SHP77 (cell line): Measurements from ENCODE around the gene RNF186.
"Not testable (repeated sequence)": the region's sequence is repeated elsewhere in the genome, so short reads cannot be mapped to it uniquely, and the experiment has no call there.

Source experiments
- DNase-seq, 2 experiments: peaks; one replicate each; lab custom pipeline; 2025; lab: John Stamatoyannopoulos, UW

Gene RNF186

GRCh38 chr1:19793360-19794046 lies 21.6 kb downstream of the RNF186 start:
- DNase-seq = no peak

DNA sequence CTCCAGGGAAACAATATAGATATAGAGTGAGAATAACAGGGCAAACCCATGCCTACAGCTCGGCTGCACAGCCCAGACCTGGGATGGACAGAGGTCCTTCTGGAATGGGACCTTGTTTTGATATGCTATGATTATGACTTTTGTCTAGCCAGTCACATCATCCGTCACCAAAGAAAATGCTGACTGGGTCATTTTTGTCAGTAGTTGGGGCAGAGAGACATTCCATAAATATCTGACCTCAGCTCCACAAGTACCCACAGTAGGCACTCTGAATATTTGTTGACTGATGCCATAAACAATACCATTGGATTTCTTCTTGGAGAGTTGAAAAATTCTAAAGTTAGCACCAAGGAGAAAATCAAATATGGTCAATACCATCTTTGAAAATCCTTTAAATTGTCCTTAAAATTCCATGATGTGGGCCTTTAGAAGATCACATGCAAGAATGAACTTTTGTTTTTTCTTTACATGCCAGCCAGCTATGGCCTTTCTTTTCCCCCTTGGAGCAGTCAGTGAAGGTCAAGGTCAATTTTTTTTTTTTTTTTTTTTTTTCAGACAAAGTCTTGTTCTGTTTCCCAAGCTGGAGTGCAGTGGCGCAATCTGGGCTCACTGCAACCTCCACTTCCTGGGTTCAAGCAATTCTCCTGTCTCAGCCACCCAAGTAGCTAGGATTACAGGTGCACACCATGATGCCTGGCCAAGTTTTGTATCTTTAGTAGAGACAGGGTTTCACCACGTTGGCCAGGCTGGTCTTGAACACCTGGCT lies 22.7 kb downstream of the RNF186 start:
- DNase-seq = no peak

DNA sequence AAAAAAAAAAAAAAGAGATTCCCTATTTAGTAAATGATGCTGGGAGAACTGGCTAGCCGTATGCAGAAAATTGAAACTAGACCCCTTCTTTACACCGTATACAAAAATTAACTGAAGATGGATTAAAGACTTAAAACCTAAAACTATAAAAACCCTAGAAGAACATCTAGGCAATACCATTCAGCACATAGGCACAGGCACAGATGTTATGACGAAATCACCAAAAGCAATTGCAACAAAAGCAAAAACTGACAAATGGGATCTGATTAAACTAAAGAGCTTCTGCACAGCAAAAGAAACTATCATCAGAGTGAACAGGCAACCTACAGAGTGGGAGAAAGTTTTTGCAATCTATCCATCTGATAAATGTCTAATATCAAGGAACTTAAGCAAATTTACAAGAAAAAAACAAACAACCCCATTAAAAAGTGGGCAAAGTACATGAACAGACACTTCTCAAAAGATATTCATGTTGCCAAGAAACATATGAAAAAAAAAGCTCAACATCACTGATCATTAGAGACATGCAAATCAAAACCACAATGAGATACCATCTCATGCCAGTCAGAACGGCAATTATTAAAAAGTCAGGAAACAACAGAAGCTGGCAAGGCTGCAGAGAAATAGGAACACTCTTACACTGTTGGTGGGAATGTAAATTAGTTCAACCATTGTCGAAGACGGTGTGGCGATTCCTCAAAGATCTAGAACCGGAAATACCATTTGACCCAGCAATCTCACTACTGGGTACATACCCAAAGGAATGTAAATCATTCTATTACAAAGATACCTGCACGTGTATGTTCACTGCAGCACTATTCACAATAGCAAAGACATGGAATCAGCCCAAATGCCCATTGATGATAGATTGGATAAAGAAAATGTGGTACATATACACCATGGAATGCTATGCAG lies 24.8 kb downstream of the RNF186 start:
- DNase-seq = not testable (repeated sequence)

GRCh38 chr1:19786988-19787423 lies 28.1 kb downstream of the RNF186 start:
- DNase-seq = no peak

DNA sequence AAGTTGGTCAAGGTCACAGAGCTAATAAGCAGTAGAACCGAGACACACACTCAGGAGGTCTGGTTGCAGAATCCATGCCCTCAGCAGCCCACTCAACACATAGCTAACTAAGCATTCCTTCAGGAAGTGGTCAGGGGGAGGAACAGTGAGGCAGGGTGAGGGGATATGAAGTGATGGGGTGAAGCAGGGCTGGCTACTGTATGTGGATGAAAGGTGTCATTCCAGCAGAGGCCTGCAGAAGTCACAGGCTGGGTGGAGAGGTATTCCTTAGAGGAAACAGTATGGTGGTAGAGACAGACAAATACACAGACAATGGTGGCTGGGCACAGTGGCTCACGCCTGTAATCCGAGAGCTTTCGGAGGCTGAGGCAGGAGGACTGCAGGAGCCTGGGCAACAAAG lies 29.4 kb downstream of the RNF186 start:
- no peak for DNase-seq

DNA sequence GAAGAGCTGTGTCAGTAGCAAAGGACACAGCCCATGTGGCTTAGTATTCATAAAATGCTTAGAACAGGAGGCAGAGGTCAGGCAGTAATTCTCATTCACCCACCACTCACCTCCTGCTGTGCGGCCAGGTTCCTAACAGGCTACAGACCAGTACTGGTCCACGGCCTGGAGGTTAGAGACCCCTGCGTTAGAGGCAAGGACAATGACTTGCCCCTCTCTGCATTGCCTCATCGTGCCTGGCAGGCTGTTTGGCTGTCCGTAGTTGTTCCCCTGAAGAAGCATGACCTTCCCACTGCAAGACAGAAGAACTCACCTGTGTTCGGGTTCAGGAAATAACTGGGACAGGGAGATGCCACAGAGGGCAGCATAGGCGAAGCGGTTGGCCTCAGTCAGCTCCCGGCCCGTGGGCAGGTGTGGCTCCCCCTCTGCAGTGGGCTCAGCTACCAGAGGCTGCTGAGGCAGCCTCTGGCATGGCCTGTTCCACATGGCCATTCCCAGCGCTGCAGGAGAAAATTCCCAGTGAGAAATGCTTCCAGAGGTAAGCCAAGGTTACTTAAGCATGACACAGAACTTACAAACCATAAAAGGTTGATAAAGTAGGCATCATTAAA lies 34.7 kb downstream of the RNF186 start:
- no peak for DNase-seq

DNA sequence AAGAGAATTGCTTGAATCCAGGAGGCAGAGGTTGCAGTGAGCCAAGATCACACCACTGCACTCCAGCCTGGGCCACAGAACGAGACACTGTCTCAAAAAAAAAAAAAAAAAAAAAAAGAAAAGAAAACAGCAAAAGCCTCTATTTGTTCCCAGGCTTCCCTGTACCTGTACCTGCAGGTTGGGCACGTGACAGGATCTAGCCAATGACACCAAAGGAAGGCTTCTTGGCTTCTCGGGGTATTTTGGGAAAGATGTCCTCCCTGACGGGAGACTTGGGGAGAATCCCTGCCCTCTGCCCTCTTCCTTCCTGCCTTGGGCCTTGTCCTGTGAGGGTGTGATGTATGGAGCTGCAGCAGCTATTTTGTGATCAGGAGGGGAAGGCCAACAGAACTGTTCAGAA lies 38.1 kb downstream of the RNF186 start:
- no peak for DNase-seq

- no peak for DNase-seq
Observed at GRCh38 chr1:19776287-19776686, 38.8 kb downstream of the RNF186 start.

DNA sequence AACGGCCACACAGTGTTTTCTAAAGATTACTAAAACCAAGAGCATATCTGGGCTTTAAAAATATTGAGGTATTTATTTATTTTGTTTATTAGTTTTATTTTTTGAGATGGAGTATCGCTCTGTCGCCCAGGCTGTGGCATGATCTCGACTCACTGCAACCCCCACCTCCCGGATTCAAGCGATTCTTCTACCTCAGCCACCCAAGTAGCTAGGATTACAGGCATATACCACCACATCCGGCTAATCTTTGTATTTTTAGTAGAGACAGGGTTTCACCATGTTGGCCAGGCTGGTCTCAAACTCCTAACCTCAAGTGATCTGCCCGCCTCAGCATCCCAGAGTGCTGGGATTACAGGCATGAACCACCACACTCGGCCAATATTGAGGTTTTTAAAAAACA lies 39.3 kb downstream of the RNF186 start:
- DNase-seq = no peak

- no peak for DNase-seq
Observed at GRCh38 chr1:19775317-19775716, 39.8 kb downstream of the RNF186 start.

- DNase-seq = no peak
Observed at GRCh38 chr1:19774180-19774785, 40.8 kb downstream of the RNF186 start.

DNA sequence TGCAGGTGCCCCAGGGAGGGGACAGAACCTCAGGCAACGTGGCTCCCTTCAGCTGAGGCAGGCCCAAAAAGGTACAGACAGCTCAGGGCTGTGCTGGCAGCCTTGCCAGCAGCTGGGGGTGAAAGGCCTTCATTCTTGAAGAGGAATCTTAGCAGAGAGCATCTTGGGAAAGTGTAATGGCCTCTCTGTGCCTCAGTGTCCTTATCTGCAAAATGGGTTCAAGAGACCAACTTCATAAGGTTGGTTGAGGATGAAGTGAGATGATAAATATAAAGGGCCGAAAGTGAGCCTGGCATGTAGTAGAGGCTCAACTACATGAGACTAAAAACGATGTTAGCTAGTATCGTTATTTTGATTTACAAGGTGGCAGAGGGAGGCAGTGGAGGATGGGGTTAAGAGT lies 41.6 kb downstream of the RNF186 start:
- no peak for DNase-seq

DNA sequence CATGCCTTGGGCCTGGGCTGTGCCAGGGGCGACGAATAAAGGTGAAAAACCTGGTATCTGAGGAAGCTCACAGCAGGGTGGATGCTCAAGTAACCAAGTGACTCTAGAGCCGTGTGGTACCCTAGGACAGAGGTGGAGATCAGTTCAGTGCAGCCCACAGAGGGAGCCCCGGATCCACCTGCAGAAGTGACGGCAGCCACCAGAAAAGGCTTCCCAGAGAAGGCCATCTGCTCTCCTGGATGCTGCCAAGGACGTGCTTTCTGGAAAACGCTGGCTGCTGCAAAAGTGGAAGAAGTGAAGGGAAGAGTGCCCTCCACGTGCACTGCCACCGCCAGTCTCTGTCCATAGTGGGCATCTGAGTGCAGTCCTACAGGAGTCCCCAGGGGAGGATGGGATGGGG lies 43.0 kb downstream of the RNF186 start:
- no peak for DNase-seq

GRCh38 chr1:19771350-19771749 lies 43.7 kb downstream of the RNF186 start:
- DNase-seq = no peak

DNA sequence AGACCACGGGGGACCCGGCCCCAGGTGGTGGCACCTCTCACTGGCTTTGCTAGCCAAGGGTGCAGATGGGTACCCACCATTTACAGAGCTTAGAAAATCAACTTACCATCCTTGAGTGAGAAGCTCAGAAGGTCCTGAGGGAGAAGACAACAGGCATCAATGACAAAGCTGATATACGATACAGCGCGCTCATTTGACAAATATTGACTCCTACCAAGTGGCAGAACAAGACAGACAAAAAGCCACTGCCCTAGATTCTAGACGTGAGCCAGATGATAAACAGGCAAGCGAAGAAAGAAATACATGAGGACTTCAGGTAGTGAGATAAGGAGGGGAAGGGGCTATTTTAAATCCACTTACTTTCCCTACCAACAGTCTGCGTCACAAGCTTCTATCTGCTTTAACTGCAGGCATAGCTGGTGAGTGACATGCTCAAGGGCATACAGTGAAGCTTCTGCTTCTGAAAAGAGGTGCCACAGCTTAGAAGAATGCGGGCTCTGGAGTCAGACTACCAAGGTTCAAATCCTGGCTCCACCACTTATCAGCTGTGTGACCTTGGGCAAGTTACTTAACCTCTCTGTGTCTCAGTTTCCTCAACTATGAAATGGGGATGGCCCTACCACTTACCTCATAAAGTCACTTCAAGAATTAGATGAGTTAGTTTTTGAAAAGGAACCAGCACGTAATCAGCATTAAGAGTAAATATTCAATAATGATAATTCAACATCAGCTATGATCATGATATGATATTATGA lies 44.5 kb downstream of the RNF186 start:
- DNase-seq = no peak

- DNase-seq = no peak
Observed at GRCh38 chr1:19769211-19769932, 45.7 kb downstream of the RNF186 start.

DNA sequence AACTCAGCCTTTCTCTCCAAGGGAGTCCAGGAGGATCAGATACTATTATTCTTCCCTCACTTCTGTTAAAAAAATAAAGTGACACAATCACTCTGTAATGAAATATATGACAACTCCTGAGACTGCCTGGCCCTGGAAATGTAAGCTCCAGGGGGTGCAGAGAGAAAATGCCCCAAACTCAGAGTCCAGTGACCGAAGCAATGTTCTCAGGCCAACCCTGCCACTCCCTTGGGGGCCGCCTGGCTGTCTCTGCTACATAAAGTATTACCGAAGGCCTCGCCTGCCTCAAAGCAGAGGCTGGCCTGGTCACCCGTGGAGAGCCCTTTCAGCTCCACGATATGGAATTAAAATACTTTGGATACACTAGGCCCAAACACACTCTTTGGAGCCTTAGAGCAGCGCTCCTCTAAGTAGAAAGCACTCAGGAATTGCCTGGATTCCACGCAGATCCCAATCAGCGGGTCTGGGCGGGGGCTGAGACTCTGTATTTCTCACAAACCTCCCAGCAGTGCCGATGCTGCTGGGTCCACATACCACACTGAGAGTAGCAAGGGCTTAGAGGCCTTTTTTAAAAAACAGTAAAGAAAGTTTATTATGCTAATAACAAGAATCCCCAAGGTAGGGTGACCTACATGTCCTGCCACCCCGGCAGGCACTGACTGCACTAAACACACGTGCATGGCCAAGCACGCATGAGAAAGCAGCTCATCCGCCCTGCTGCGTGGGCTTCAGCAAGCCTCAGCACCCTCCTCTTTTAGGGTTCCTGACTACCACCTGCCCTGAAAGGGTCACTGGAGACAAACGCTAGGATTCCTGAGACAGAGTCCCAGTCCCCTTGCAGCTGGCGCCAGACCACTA lies 46.5 kb downstream of the RNF186 start:
- DNase-seq = no peak

- no peak for DNase-seq
Observed at GRCh38 chr1:19765623-19766022, 49.5 kb downstream of the RNF186 start.

DNA sequence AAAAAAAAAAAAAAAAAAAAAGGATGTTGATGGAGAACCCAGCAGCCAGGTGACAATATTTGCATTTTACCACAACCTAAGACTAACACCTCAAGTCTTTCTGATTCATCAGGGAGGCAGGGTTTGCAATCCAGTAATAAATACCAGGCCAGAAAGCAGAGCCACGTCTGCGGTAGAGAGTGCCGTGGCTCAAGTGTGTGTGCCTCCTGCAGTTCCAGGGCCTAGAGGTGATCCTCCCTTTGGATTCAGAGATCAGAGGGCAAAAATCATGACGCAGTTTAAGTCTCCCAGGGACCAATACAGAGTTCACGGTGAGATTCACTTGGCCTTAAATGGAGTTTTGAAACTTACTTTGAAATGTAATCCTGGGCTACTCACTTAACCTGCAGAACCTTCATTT lies 50.2 kb downstream of the RNF186 start:
- no peak for DNase-seq
